Measurements from ENCODE around the gene AKAP10. TPM values are rescaled to one million over a fixed set of nuclear protein-coding genes. Genes with fewer than 3 reads are reported as not detected.
A peak's percentile ranks its signal among the peaks of the same experiment; 100 is the strongest.

The AKAP10 gene
- total RNA-seq, 4 donors from 2014 or later, result 21.9 to 39.1 (median 30.3) TPM

DNA sequence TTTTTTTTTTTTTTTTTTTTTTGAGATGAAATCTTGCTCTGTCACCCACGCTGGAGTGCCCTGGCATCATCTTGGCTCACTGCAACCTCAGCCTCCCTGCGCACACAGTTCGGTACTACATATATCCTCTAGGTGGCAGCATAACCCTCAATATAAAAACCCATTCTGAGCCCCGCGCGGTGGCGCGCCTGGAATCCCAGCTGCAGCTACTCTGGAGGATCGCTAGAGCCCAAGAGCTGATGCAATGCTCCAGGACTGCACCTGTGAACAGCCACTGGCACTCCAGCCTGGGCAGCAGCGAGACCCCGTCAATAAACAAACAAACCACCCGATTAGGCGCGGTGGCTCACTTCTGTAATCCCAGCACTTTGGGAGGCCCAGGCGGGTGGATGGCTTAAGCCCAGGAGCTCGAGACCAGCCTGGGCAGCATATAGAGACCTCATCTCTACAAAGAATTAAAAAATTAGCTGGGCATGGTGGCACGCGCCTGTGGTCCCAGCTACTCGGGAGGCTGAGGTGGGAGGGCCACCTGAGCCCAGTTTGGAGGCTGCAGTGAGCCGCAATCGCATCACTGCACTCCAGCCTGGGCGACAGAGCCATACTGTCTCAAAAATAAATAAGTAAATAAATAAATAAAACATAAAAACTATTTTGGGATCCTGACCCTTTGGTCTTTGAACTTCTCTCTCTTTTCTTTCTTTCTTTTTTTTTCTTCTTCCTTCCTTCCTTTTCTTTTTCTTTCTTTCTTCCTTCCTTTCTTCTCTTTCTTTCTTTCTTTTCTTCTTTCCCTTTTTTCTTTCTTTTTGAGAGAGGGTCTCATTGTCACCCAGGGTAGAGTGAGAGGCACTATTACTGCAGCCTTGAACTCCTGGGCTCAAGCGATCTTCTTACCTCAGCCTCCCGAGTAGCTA lies 15.4 kb upstream of the AKAP10 start:
- TF ChIP-seq, protein P1, sequence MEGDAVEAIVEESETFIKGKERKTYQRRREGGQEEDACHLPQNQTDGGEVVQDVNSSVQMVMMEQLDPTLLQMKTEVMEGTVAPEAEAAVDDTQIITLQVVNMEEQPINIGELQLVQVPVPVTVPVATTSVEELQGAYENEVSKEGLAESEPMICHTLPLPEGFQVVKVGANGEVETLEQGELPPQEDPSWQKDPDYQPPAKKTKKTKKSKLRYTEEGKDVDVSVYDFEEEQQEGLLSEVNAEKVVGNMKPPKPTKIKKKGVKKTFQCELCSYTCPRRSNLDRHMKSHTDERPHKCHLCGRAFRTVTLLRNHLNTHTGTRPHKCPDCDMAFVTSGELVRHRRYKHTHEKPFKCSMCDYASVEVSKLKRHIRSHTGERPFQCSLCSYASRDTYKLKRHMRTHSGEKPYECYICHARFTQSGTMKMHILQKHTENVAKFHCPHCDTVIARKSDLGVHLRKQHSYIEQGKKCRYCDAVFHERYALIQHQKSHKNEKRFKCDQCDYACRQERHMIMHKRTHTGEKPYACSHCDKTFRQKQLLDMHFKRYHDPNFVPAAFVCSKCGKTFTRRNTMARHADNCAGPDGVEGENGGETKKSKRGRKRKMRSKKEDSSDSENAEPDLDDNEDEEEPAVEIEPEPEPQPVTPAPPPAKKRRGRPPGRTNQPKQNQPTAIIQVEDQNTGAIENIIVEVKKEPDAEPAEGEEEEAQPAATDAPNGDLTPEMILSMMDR (IDR thresholded peaks at IDR 0.05), result peak in 1 of 3 donors; percentile 57
- peak; percentile 94 for ATAC-seq (ENCODE audit: low FRiP score)
- peak; percentile 62 for DNase-seq (ENCODE audit: low spot score)

DNA sequence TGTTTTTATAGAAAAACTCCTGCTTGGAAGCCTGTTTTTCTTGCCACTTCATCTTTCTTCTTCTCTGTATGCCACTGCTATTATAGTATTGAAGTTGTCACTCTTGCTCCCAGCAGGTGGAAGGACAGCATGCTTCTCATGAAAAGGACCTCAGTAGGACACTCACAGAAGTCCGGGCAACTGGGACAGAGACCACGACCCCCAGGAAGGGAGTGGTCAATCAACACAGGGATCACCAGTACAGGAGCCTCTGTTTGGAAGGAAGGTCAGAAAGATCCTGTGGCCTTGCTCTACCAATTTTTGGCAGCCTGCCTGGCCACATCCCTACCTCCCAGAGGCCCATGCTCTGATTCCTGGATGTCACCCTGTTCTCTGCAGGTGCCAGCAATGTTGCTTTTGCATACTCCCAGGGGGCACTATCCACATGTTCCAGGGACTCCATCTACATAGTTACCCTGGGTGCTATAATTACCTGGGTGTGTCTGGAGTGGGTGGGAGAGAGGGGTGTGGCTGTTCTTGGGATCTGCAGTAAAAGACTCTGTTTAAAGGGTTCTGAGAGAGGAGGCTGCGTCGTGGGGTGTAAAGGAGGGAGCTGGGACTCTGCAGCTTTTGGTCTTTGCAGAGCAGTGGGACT lies 13.7 kb upstream of the AKAP10 start:
- TF ChIP-seq, protein P1 (IDR thresholded peaks at IDR 0.05), result no peak
- no peak for ATAC-seq (ENCODE audit: low FRiP score)
- DNase-seq (ENCODE audit: low spot score), result no peak

DNA sequence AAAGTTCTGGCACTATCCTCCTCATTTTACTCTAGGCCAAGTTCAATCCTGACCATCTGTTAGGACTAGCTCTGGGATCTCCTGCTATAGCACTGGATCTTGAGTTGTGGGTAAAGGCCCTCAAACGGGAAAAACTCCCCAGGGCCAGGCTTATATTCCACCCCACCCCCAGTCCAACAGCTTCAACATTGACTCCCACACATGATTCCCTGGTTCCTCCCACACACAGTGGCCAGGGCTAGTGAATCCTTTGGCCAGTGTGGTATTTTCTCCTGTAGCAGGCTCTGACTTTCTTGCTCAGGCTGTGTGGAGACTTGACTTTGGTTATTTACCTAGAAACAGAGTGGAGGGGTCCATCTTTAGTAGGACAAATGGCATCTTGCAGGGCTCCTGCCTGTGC lies 10.3 kb upstream of the AKAP10 start:
- TF ChIP-seq, protein P1 (IDR thresholded peaks at IDR 0.05), result no peak
- ATAC-seq (ENCODE audit: low FRiP score) (no peak), DNase-seq (ENCODE audit: low spot score) (no peak)

DNA sequence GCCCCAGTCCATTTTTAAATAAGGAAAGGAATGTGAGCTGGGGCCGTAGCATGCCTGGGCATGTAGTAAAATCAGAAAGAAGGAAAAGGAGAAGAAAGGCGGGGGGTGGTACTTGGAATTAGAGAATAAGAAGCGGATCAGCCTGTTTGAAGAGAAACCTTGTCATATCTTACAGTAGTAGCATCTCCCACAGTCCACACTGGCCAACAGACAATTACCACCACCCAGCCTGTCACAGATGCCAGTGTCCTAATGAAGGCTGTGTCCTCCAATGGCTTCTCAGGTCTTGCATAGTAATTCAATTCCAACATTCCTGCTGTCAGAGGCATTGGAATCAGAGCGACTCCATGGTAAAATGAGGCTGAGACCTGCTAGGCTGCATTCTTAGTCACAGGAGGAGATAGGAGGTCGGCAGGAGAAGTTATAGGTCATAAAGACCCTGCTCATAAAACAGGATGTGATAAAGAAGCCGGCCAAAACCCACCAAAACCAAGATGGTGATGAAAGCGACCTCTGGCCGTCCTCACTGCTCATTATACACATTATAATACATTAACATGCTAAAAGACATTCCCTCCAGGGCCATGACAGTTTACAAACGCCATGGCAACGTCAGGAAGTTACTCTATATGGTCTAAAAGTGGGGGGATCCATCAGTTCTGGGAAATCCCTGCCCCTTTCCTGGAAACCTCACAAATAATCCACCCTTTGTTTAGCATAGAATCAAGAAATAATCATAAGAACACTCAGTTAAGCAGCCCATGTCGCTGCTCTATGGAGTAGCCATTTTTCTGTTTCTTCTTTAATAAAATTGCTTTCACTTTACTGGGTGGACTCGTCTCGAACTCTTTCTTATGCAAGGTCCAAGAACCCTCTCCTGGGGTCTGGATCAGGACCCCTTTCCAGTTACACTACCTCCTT lies 9.6 kb upstream of the AKAP10 start:
- TF ChIP-seq, protein P1 (IDR thresholded peaks at IDR 0.05), result no peak
- no peak for DNase-seq (ENCODE audit: low spot score)
- ATAC-seq (ENCODE audit: low FRiP score), result no peak

DNA sequence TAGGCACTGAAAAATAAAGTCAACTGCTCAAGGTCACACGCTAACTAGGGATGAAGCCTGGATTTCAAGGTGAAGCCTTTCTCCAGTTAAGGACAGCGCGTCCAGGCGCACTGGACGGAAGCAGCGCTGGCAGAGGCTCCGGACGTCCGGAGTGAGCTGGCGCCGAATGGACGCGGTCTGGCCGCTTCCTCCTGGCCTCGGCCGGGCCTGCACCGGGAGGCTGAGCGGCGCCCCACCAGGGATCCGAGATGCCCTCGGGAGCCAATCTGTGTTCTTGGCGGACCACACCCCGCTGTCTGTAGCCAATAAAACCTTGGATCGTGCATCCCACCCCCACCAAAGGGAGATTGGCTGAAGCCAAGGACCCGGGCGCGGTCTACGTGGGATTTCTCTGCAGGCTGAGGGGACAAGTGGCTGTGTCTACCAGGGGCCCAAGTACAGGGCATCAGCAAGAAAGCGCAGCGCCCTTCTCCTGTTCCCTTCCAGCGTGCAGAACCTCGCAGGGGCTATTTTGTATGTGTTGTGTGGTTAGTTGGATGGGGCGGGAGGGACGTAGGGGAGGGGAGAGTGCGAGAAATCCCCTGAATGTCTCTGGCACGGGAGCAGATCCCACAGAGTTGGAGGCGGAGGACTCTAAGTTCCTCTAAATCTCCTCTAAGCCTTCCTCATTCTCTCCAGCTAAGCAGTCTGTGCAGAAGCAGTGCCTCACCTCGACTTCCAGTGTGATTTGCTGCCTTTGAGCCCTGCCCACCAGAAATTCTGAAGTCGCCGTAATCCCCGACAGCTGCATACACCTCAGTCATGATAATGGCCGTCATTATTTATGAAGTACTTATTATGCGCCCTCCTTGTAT lies 2.5 kb upstream of the AKAP10 start:
- TF ChIP-seq, protein P1 (IDR thresholded peaks at IDR 0.05), result no peak
- no peak for DNase-seq (ENCODE audit: low spot score)
- no peak for ATAC-seq (ENCODE audit: low FRiP score)

DNA sequence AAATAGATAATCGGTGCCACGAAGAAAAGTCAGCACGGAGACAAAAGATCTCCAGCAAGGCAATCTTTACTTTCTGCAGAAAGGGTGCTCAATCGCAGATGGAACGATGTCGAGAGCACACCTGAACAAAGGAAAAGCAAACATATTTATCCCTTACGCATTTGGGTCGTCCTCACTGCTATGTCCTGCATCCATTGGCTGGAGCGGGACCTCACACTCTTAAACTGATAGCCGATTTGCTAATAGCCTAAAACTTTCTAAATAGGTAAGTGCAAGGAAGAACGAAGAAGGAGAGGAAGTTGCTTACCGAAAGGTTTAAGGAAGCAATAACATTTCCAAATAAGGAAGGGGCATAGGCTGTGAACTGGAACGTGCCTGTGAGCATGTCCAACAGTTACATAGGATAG lies 1.2 kb upstream of the AKAP10 start:
- TF ChIP-seq, protein P1 (IDR thresholded peaks at IDR 0.05), result no peak
- ATAC-seq (ENCODE audit: low FRiP score) (no peak), DNase-seq (ENCODE audit: low spot score) (no peak)
